Measurements from ENCODE around the gene VSX1.

The VSX1 gene

DNA sequence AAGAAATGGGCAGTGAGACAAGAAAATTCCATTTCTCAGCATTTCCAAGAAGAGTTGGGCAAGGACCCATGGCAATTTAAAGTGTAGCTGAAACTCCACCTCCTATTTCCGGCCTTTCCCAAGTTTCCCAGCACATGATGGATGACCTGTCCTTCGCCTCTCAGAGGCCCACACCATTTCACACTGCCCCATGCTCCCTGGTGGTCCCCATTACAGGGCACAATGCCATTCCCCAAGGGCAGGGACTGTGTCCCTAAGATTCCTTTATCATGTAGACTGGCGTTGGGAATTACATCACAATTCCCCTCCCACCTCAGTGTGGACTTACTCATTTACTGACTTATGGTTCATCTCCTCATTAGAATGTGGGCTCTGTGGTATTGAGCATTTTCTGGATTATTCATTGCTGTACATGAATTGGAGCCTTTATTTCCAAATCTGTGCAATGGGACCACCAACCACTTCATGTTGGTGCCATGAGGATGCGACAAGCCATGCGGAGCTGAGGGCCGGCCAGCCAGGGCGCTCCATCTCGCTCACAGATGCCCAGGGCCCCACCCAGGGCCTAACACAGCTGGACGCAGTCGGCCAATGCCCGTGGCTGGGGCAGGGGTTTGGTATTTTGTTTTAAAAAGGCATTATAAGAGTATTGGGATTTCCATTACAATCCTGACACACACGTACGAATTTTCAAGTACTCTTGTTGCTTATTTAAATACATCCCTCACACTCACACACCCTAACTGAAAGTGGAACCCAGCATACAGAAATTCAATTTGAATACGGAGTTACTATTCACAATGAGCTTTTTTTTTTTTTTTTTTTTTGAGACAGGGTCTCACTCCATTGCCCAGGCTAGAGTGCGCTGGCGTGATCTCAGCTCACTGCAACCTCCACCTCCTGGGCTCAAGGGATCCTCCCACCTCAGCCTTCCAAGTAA is 29.4 kb downstream of the VSX1 start:
- no peak for DNase-seq

DNA sequence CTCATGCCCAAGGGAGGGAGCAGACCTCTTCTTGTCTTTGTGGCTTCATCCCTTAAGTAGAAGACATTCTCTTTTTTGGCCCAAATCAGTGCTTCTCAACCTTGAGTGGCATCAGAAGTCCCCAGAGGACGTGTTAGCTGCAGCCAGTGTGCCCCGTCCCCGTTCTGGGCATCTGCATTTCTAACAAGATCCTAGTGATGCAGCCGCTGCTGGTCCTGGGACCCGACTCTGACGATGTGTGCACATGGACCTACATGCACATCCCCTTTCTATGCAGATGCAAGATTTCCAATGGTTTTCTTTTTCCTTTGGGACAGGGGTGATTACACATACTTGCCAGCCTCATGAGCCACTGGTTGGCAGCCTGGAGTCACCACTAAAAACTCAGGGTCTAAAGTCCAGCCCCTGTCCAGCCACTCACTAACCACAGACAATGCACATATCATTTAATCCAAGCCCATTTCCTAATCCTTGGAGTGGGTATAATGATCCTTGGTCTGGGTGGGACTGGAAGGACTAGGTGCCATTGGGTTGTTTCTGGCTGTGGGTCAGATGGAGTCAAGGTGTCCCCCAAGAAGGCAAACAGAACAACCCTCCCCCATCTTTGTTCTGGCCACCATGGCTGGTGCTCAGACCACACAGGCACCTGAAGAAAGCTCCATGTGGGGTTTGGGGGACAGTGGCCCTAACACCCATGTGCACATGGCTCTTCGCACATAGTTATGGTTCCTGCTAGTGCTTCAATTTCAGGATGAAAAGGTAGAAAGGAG is 30.4 kb downstream of the VSX1 start:
- DNase-seq = no peak

DNA sequence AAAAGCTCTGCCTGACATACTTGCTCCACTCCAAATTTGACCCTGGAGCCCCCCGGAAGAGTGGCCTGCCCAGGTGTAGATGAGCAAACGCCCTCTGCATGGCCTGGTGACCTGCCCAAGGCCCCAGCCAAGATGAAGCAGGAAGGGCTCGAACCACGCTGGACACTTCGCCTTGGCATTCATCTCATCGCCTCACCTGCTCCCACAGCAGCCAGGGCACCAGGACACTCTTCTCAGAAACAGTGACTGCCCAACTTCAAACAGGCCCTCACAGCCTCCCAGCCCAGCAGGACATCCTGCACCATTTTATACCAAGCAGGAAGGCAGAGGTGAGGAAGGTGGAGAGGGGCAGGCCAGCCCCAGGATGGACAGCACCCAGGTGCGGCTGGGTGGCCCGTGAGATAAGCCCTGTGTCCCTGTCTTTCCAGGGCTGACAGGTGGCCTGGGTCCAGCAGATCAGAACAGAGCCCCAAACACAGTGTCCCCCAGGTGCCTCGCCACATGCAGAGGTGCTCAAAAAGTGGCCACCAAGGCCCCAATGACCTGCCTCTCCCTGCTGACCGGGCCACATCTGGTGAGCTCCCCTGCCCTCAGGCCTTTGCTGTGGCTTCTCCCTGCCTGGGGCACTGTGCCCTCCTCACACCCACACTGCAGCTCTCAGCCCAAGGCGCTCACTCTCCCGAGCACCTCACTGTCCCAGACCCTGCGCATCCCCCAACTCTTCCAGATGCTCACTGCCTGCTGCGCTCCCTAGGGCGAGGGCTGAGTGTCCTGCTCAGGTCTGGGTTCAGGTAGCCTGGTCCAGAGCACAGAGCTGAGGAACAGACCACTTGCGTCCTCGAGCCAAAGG is 31.2 kb downstream of the VSX1 start:
- no peak for DNase-seq

DNA sequence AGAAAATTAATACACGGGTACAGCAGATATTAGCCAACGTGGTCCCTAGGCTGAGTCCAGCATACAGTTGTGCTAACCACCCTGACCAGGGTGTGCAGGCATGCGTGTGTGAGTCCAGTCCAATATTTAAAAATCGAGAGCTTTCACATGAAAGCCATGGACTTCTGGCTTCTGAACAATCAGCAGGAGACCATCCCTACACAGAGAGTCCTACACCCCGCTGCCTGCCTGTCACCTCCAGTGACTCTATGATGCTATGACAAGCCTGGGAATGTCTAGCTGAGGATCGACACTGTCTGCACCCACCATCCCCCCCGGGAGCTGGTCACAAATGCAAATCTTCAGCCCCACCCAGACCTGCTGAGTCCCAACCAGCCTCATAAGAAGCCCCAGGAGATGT is 31.9 kb downstream of the VSX1 start:
- DNase-seq = no peak

DNA sequence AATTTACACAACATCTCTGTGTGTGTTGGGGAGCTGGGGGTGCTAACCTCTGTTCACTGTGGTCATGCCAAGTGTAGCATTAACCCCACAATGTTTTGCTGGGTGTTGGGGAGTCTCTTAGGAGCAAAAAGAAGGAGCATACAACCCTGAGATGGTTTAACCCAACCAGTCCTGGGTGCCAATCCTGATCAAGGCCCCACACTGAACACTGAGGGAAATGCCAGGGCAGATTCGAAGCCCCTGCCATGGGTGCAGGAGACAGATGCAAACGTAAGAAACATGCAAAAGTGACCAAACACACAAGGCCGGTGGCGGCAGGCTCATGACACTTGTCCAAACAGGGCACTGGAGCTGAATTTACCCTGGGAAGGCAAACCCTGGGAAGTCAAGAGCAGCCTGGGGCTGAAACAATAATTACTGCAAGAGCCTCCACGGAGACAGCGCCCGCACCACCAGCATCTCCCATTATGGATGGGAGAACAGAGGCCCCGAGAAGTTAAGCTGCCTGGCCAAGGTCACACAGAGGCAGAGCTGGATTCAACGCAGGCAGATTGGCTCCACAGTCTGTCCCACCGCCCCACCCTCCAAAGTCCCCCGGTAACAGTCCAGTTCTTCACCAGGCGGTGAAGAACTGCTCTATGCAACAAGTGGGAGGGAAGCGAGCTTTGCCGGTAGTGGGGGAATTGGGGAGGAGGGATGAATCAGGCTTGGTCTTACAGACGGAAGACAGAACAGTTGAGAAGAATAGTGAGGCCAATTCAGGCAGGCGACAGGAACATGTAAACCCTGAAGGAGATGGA is 32.5 kb downstream of the VSX1 start:
- no peak for DNase-seq

DNA sequence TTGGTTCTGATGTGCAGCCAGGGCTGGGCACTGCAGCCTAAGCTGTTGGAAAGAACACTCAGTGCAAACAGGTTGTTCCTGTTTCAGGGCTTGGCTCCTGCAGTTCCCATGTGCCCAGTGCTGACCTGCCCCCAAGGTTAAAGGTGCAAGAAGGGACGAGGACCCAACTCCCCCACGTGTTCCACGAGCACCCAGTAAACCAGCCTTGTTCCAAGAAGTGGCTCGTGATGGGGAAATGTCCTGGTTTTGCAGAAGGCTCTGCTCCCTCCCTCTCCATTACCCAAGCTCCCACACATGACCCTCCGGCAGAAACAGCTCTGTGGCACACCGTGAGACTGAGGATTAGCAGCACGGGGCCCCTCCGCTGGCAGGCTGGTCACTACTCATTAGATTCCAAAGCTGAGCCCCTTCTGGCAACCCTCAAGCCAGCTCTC is 33.4 kb downstream of the VSX1 start:
- no peak for DNase-seq

DNA sequence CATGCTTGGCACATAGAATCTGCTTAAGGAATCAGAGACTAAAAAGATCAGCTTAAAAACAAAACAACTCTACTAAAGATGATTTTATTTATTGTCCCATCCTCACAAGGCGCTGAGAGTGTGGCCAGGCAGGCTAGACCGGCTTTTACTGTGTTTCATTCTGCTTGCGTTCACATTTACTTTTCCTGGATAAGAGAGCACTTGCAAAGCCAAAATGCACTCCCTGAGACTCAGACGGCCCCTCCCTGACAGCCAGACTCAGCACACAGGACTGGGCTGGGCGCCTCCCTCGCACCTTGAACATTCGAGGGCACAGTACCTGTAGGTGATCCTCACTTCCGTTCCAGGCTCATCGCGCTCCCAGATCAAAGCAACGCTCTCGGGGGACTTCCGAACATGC is 34.2 kb downstream of the VSX1 start:
- DNase-seq = no peak

DNA sequence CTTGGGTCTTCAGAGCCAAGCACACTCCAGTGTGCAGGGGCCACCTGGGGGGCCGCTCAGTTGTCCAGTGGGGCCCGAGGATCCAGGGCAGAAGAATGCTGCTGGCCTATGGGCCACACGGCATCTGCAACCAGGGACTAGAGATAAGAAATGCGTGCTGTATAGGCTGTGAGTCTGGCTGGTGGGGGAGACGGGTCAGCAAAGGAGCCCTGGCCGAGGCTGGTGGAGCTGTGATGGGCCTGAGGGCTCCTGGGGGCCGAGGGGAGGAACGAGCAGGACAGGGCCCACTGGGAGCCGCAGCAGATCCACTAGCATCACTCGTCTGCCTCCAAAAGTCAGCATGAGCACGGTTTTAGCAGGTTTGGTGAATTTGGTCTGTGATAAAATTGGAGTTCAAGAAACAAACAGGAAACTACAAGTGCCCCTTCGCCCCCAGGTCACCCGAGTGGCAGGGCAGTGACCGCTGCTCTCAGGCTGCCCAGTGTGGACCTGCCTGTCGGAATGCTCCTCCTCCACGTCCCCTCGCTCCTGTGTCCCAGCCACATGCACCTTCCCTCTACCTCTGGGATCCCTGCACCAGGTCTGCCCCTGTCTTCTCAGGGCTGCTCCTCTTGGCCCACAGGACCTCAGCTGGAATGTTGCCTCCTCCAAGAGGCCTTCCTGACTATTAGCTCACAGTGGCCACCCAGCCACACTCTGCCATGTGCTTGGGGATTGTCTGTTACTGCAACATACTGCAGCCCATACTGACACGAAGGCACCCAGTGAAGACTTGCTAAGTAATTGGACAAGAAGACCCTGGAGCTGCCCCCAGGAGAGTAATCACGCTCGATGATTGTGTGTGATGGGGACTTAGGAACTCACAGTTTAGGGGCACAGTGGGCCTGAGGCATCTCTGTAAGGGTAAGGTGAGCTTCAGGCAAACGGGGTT is 34.9 kb downstream of the VSX1 start:
- no peak for DNase-seq

DNA sequence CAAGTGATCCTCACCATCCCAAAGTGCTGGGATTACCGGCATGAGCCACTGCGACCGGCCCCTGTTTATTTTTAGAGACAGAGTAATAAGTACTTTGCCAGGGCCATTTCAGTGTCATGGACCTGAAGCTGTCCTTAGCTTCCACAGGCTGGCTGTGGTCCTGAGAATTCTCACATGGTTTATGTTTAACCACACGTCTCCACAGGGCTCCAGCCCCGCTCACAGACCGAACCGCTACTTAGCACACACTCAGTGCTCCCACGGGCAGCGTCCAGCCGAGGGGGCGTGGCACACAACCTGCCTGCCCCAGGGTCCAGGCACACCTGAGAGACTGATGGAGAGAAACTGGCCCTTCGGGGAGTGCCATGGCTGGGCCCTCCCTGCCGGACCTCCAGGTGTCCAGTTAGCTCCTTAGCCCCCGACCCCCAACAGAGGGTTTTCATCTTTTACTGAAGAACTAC is 35.7 kb downstream of the VSX1 start:
- no peak for DNase-seq

DNA sequence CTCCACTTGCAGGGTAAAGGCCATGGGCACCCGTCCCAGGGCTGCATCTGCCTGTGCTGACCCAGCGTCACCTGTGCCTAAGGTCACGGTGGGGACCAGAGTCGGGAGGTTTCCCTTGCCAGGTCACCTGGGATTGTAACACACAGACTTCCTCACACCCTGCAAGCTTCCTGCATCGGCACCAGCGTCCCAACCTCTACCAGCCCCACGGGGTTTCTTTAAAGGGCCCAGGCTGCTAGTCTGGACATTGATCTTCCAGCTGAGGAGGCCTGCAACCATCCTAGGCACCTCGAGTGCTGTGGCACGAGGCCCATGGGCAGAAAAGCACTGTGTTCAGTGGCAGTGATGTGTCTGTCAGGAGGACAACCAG is 36.6 kb downstream of the VSX1 start:
- no peak for DNase-seq

DNA sequence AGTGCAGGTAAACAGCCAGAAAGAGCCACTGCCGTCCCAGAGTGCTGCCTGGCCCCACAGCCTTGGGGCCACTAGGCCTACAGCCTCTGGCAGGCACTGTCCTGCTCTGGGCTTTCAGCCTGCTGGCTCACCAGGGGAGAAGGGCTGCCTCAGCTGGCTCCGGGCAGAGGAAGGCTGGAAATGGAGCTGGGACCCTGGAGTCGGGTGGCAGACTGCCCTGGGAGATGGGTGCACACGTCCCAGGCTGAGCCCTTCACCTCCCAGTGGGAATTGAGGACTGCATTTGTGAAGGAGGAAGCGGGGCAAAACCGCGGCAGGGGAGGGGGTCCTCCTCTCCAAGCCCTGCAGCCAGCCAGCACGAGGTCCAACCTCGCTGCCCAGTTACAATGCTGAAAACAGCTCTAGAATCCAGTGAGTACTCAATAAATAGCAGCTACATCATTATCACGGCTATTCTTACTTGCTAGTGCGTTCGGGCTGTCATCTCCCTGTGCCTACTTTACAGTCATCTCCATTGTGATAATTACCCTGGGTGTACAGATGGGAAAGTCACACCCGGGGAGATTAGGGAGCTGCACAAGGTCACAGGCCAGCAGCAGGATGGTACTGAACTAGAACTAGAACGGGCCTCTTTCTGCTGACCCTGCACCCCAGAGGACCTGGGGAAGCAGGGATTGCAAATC is 37.1 kb downstream of the VSX1 start:
- DNase-seq = no peak

DNA sequence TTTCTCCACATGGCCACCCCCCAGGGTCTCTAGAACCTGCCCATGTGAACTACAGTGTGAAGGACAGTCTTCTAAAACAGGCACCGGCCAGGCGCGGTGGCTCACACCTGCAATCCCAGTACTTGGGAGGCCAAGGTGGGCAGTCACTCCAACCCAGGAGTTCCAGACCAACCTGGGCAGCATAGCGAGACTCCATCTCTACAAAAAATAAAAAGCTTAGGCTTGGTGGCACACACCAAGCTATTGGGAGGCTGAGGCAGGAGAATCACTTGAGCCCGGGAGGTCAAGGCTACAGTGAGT is 37.7 kb downstream of the VSX1 start:
- no peak for DNase-seq

DNA sequence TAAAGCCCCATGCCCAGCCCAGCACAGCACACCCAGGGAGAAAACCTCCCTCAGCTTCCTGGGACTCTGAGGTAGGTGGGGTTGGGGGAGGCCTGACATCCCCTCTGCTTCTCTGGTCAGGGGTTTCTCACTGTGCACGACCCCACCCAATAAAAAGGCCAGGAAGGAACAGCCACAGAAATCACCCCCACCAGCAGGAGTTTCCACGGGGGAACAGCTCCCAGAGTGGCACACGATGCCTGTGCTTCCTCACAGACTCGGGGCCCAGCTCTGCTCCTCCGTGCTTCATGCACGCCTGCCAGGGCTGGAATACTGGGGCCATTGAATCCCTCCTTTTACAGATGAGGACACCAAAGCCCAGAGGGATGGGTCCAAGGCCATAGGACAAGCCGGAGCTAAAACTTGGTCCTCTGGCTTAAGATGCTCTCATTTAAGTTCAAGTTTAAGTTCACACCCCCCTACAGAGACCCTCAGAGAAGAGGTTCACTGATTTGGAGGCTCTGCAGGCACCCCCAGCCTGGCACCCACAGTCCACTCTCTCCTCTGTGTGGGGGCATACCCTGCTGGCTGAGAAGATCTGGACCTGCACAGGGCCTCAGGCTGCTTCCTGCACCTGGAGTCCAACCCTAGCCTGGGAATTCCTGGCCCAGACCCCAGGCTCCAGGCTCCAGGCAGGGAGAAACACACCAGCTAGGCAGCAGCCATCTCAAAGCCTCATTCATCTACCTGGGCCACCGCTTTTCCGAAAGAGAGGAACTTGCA is 38.3 kb downstream of the VSX1 start:
- DNase-seq = no peak

DNA sequence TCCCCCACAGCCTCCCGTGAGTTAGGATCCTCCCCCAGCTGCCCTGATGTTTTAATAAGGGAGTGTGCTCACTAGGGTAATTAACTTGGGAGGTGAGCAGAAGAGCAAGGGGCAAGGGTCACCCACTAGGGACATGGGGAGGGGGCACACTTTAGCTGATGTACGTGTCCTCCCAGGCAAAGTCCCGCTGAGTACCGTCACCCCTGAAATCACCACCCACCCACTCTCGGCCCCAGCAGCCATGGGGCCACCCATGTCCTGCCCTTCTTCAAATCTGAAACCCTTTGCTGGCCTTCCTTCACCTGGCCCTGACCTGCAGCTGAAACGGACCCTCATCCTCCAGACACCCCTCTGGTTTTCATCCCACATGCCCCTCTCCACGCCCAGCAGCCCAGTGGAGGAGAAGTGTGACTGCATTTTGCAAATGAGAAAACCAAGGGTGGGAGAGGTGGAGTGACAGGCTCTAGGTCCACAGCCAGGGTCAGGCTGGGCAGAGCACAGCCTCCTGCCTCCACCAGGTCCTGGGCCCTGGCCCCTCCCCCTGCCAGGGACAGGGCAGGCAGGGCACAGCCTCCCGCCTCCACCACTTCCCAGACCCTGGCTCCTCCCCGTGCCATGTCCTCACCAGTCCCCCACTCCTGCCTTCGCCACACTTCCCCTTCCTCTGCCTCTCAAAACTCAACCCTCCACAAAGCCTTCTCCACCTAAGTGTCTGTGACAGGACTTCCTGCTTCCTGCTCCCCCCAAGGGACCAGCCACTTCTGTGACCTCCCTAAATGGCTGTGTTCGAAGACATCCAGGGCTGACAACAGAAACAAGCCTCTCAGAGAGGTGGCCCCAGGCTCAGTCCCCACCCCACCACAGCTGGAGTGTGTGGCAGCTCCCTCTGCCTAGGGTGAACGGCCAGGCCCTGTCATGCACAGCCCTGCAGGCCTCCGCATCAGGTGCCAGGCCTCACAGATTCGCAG is 39.1 kb downstream of the VSX1 start:
- no peak for DNase-seq

DNA sequence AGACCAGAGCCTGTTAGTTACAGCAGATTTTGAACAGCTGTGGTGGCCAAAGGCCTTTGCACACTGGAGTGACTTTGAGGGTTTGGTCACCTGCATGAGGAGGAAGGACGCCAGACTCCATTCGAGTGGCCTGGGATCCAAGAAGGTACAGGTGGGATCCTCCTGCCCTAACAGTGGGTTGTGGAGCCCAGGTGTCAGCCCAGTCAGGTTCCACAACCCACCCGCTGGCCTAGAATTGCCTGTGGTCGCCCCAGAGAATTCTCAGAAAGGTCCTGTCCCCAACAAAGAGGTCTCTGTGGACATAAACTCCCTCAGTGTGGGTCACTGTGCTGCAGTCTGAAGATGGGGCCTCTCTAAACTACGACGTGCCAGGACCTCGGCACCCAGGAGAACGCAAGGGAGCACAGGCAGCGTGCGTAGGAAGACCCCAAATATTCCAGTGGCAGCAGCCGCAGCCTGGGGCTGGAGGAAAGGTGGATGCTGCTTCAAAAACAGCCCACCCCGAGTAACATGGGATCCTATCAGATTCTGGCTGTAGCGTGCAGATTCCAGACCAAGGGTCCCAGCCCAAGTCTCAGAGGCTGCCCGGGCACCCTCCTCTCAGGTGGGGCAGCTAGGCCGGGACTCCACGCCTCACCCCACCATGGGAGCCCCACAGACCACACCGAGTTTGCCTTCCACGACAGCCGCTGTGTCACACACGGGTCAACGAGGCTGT is 40.0 kb downstream of the VSX1 start:
- DNase-seq = no peak

DNA sequence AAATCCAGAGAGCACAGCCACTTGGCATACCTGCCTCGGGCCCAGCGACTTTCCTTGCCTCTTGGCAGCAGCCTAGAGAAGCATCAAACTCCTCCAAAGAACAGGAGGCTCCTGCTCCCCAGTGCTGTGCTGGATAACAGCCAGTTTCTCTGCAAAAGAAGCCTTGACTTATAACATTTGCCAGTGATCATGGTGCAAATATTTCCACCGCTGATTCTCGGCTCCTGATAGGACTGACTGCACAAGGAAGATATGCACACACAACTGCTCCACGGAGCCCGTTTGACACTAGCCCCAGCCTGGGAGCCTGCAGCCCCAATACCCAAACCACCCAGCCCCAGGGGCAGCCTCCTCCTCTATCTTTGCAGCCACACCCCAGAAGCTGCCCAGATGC is 41.5 kb downstream of the VSX1 start:
- no peak for DNase-seq

DNA sequence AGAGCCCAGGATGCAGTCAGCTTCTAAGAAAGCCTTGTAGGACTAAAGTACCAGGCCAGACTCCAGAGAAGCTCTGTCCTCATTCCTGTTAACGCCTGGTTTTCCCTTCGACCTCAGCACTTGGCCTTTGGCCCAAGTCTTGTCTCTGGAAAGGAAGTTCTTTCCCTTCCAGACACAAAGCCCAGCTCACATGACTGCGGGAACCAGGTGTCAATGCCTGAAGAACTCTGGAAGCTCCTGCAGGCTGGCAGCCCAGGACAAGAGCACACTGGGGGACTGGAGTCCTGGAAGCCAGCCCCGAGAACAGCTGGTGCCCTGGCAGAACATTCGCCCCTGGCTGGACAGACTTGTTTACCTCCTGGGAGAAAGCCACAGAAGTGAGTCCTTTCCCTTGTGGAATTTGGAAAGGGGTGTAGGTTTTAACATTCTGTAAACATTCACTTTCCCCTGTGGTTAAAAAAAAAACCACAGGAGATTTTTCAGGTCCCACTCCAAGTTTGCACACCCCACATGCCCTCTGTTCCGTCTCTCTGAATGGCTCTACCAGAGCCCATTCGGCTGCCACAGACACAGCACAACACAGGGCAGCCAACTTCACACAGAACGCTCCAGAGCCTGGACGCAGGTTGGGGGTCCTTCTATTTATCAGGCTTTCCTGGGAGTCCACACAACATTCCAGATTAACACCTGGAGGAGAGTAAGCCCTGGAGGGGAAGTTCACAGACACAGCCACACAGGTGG is 42.1 kb downstream of the VSX1 start:
- no peak for DNase-seq

Data from 8988T (cell line).